ENCODE data around the gene TUFT1. TPM values are rescaled to one million over a fixed set of nuclear protein-coding genes. Genes with fewer than 3 reads are reported as not detected.

The TUFT1 gene
- total RNA-seq, 1 experiment from 2014 or later: 2.6 TPM

- ChIA-PET POLR2A (ENCODE audit: low non-redundant PET) (no interaction called here), CTCF (no interaction called here)
- intact Hi-C loops (cut with micrococcal nuclease; ENCODE audit: unreplicated experiment): no loop called here
- no peaks in the 10 kb centered on the region for H3K27me3 ChIP-seq (replicated peaks; ENCODE audit: insufficient read depth, low read depth, low read length, poor library complexity)
- no peaks in the 10 kb centered on the region for H3K9me3 ChIP-seq (ENCODE audit: low read depth, low read length, poor library complexity, severe bottlenecking)
- no TSS peak for BruUV-seq (replicated peaks)
- TF ChIP-seq CTCF (conservative IDR thresholded peaks at IDR 0.05; ENCODE audit: low read depth, low read length) (no peak), EZH2 (IDR thresholded peaks at IDR 0.05; ENCODE audit: borderline replicate concordance, low read depth, low read length, poor library complexity, severe bottlenecking) (no peak)
- DNase-seq (ENCODE audit: low spot score): no peak
- H3K4me3 ChIP-seq (ENCODE audit: low read depth, low read length, poor library complexity, severe bottlenecking): no peak overlapping the region
- H3K36me3 ChIP-seq (ENCODE audit: insufficient read depth, low read length, poor library complexity, severe bottlenecking): no peaks in the 10 kb centered on the region
- no peaks in the 10 kb centered on the region for H3K4me1 ChIP-seq (ENCODE audit: insufficient read depth, low read length, poor library complexity, severe bottlenecking)
- no peak overlapping the region for H3K27ac ChIP-seq (ENCODE audit: low read depth, low read length, poor library complexity, severe bottlenecking)
These were observed 30.7 kb downstream of the TUFT1 start for GRCh38 chr1:151570819-151571218.

GRCh38 chr1:151574575-151575529, 34.7 kb downstream of the TUFT1 start:
- ChIA-PET POLR2A (ENCODE audit: low non-redundant PET) (no interaction called here), CTCF (no interaction called here)
- Histone ChIP-seq H3K9me3 (ENCODE audit: low read depth, low read length, poor library complexity, severe bottlenecking) (no peaks in the 10 kb centered on the region), H3K4me3 (ENCODE audit: low read depth, low read length, poor library complexity, severe bottlenecking) (no peak overlapping the region), H3K27ac (ENCODE audit: low read depth, low read length, poor library complexity, severe bottlenecking) (no peak overlapping the region), H3K4me1 (ENCODE audit: insufficient read depth, low read length, poor library complexity, severe bottlenecking) (no peaks in the 10 kb centered on the region), H3K27me3 (replicated peaks; ENCODE audit: insufficient read depth, low read depth, low read length, poor library complexity) (no peaks in the 10 kb centered on the region), H3K36me3 (ENCODE audit: insufficient read depth, low read length, poor library complexity, severe bottlenecking) (no peaks in the 10 kb centered on the region)
- no peak for TF ChIP-seq CTCF (conservative IDR thresholded peaks at IDR 0.05; ENCODE audit: low read depth, low read length)
- intact Hi-C loops (cut with micrococcal nuclease; ENCODE audit: unreplicated experiment): no loop called here
- no peak for DNase-seq (ENCODE audit: low spot score)
- no TSS peak for BruUV-seq (replicated peaks)

GRCh38 chr1:151577173-151577572, 37.1 kb downstream of the TUFT1 start:
- no peaks in the 10 kb centered on the region for H3K36me3 ChIP-seq (ENCODE audit: insufficient read depth, low read length, poor library complexity, severe bottlenecking)
- BruUV-seq (replicated peaks): no TSS peak

More at GRCh38 chr1:151577173-151577572, 37.1 kb downstream of the TUFT1 start:
- no peaks in the 10 kb centered on the region for H3K9me3 ChIP-seq (ENCODE audit: low read depth, low read length, poor library complexity, severe bottlenecking)
- no peaks in the 10 kb centered on the region for H3K4me1 ChIP-seq (ENCODE audit: insufficient read depth, low read length, poor library complexity, severe bottlenecking)
- POLR2A ChIA-PET (ENCODE audit: low non-redundant PET): interaction anchor here (0.7 kb wide), 1 partner anchor 63 kb away, joined by 4 read pairs; no protein-coding TSS in a partner anchor
- CTCF ChIA-PET: no interaction called here
- TF ChIP-seq EZH2 (IDR thresholded peaks at IDR 0.05; ENCODE audit: borderline replicate concordance, low read depth, low read length, poor library complexity, severe bottlenecking) (no peak), CTCF (conservative IDR thresholded peaks at IDR 0.05; ENCODE audit: low read depth, low read length) (no peak)
- H3K27ac ChIP-seq (ENCODE audit: low read depth, low read length, poor library complexity, severe bottlenecking): no peak overlapping the region
- intact Hi-C loops (cut with micrococcal nuclease; ENCODE audit: unreplicated experiment): no loop called here
- no peak for DNase-seq (ENCODE audit: low spot score)
- no peak overlapping the region for H3K4me3 ChIP-seq (ENCODE audit: low read depth, low read length, poor library complexity, severe bottlenecking)
- H3K27me3 ChIP-seq (replicated peaks; ENCODE audit: insufficient read depth, low read depth, low read length, poor library complexity): no peaks in the 10 kb centered on the region

Measured in A673 (cell line).